Loucy (cell line): ENCODE measurements around the gene RPS16.

ENCODE experiments used
- EZH2phosphoT487 ChIP-seq: fragments of 200-600 bp; IDR thresholded peaks from 2 replicates; pipeline ENCODE4 v1.6.1; 2018; ENCODE audit warnings: antibody characterized with exemption, mild to moderate bottlenecking, moderate library complexity, borderline replicate concordance
- TF ChIP-seq, protein P1 (sequence below): fragments of 200-600 bp; sonication (generic); conservative IDR thresholded peaks from 2 replicates; pipeline ENCODE4 v1.5.1; 2014; ENCODE audit warnings: mild to moderate bottlenecking, antibody characterized with exemption, low read length

DNA sequence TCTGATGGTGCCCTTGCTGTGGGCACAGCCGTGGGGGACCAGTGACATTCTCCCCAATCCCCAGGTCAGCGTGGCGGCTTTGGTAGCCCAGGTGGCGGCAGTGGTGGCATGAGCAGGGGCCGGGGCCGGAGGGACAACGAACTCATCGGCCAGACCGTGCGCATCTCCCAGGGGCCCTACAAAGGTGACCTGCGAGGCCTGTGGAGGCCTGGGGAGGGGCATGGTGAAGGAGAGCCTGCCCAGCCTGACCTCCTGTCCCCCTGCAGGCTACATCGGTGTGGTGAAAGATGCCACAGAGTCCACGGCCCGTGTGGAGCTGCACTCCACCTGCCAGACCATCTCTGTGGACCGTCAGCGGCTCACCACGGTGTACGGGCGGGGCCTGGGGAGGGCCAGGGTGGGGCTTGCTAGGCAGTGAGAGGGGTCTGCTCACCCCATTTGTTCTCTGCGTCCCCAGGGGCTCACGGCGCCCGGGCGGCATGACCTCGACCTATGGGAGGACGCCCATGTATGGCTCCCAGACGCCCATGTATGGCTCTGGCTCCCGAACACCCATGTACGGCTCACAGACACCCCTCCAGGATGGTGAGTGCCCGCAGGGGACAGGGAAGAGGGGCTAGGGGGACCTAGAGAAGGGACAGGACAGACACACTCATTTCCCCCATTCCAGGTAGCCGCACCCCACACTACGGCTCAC is 37.1 kb upstream of the RPS16 start:
- TF ChIP-seq, protein P1, sequence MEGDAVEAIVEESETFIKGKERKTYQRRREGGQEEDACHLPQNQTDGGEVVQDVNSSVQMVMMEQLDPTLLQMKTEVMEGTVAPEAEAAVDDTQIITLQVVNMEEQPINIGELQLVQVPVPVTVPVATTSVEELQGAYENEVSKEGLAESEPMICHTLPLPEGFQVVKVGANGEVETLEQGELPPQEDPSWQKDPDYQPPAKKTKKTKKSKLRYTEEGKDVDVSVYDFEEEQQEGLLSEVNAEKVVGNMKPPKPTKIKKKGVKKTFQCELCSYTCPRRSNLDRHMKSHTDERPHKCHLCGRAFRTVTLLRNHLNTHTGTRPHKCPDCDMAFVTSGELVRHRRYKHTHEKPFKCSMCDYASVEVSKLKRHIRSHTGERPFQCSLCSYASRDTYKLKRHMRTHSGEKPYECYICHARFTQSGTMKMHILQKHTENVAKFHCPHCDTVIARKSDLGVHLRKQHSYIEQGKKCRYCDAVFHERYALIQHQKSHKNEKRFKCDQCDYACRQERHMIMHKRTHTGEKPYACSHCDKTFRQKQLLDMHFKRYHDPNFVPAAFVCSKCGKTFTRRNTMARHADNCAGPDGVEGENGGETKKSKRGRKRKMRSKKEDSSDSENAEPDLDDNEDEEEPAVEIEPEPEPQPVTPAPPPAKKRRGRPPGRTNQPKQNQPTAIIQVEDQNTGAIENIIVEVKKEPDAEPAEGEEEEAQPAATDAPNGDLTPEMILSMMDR: no peak
- TF ChIP-seq EZH2phosphoT487: no peak
